Stimulated activated CD8-positive, alpha-beta memory T cell treated with anti-CD3 and anti-CD28 coated beads, Interleukin-4, amount 100 ng/mL, for 24 hours (primary cell): ENCODE data around the gene TTLL6.
"Not testable (repeated sequence)": the region's sequence is repeated elsewhere in the genome, so short reads cannot be mapped to it uniquely, and the experiment has no call there.

ENCODE experiments used
- DNase-seq: peaks from one replicate; pipeline ENCODE4 v3.0.0-alpha.2; 2020; ENCODE audit warnings: low read depth

TTLL6 gene

DNA sequence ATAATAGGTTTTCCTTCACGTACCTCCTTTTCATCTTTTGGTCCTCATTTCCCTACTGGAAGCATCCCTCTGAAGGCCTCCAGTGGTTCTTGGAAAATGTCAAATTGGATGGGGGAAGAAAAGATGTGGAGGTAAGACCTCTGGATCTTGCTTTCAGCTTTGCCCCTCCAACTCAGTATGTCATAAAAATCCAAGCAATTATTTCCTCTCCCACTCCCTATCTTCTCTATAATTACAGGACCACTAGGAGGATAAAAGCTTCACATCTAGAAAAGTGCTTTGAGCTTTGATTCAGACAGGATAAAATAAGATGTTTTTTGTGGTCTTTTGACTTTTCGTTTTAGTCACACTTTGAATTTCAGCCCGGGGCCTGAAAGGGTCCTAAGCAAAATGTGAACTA, 1.7 kb downstream of the TTLL6 start:
- no peak for DNase-seq

DNA sequence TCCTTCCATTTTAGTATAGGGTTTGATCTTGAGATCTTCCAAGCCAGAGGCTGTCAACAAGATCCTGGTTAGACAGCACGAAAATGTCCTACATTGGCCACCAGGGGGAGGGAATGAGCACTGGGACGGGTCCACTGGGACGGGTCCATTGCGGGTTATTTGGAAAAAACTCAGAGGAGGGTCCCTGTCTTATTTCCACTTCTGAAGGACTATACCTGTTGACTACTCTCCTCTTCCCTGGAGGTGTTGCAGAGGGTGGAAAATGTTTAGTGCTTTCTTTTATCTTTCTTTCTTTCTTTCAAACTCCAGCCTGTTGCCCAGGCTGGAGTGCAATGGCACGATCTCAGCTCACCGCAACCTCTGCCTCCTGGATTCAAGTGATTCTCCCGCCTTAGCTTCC, 2.5 kb downstream of the TTLL6 start:
- DNase-seq = peak; percentile 39

DNA sequence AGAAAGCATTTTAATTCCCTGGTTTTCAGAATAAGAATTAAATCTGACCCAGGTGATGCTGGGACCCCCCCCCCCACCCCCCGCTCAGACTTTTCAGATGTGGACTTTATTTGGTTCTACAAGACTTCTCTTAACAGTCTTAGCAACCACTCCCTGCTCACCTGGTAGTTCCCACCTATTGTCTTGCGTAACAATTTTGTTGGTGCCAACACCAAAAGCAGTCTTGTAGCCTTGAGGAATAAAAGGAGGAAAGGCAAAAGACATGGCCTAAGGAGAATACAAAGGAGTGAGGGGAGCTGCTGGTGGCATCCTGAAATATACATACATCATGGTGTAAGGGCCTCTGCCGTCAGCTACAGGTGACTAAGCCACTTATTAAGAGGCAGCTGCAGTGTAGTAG, 5.0 kb downstream of the TTLL6 start:
- no peak for DNase-seq

- no peak for DNase-seq
Observed at GRCh38 chr17:48809182-48809581, 7.8 kb downstream of the TTLL6 start.

GRCh38 chr17:48804936-48805411, 12.1 kb downstream of the TTLL6 start:
- DNase-seq = peak; percentile 58

DNA sequence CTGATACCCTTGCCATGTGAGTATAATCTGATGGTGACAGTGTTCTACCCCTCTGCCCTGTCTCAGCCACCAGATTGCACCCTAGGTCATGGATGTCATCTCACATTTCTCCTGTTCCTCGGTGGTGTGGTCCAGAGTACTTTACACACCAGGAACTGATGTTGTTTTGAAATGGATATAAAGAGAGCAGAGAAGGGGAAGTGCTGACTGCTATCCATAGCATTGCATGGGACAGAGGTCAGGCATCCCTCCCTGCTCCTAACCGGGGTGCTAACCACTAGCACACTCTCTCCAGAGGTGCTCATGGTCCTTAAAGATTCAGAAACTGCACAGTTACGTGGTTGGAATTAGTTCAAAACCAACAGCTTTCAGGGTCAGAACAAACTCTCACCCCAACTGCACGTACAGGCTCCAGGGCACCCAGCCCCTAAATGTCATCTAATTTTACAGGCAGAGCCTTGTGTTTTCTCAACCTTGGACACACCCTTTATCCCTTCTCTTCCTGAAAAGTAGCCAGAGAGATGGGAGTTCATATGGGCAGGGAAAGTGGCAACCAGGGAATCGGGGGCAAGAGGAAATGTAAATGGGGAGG, 16.3 kb downstream of the TTLL6 start:
- no peak for DNase-seq

DNA sequence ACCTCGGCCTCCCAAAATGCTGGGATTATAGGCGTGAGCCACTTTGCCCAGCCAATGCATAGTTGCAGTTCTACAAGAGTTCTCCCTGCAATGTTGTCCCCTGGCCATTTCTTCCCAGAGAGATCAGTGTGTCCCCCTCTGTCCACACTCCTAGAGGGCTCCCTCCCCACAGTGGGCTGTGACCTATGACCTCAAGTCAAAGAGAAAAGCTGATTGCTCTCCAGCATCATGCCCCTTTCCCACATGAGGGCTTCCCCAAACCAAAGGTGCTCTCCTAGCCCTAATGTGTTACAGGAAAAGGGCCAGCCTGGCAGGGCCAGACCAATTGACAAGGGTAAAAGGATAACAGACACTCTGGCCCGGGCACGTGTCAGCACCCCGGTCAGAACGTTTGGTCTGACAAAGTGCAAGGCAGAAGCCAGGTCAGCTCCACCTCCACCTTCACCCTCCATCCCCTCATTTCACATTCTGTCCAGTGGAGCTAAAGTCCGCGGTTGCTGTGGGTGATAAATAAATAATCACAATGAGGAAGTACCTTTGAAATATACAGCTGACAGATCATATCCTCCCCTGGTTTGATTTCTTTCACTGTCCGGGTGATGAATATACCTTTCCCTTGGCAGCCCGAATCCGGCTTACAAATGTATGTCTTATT, 17.8 kb downstream of the TTLL6 start:
- DNase-seq = no peak

DNA sequence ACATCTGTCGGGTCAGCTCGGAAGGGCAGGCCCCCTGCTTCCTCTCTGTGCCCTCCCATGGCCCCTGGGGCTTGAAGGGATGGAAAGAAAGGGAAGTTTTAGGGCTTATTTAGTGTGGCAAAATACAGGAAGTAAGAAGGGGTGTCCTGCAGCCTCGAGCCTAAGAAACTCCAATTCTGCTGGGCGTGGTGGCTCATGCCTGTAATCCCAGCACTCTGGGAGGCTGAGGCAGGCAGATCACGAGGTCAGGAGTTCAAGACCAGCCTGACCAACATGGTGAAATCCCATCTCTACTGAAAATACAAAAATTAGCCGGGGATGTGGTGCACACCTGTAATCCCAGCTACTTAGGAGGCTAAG, 20.9 kb downstream of the TTLL6 start:
- DNase-seq = not testable (repeated sequence)

GRCh38 chr17:48795444-48796162, 21.4 kb downstream of the TTLL6 start:
- no peak for DNase-seq

GRCh38 chr17:48792033-48792798, 24.8 kb downstream of the TTLL6 start:
- DNase-seq = no peak

- no peak for DNase-seq
Observed at GRCh38 chr17:48791128-48792032, 25.6 kb downstream of the TTLL6 start.

GRCh38 chr17:48790607-48791127, 26.4 kb downstream of the TTLL6 start:
- no peak for DNase-seq

GRCh38 chr17:48787828-48788227, 29.2 kb downstream of the TTLL6 start:
- DNase-seq = no peak

- DNase-seq = no peak
Observed at GRCh38 chr17:48779421-48779820, 37.6 kb downstream of the TTLL6 start.

DNA sequence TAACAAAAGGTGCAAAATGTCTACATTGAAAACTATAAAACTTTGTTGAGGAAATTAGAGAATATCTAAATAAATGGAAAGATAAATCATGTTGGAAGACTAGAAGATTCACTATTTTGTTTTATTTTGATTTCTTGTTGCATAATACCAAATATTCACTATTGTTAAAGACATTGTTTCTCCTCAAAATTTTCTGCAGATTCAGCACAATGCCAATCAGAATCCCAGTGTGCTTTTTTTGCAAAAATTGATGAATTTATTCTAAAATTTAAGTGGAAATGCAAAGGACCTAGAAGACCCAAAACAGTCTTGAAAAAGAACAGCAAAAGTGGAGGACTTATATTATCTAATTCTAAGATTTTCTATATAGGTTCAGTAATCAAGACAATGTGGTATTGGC, 40.4 kb downstream of the TTLL6 start:
- no peak for DNase-seq

DNA sequence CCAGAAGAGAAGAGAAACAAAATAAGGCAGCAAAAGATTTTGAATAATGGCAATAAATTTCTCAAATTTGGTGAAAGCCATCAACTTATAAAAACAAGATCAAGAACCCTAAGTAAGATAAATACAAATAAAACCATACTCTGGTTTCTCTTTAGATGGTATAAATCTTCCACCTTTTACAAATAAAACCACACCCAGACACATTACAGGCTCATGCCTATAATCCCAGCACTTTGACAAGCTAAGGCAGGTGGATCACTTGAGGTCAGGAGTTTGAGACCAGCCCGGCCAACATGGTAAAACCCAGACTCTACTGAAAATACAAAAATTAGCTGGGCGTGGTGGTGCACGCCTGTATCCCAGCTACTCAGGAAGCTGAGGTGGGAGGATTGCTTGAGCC, 43.8 kb downstream of the TTLL6 start:
- DNase-seq = no peak

DNA sequence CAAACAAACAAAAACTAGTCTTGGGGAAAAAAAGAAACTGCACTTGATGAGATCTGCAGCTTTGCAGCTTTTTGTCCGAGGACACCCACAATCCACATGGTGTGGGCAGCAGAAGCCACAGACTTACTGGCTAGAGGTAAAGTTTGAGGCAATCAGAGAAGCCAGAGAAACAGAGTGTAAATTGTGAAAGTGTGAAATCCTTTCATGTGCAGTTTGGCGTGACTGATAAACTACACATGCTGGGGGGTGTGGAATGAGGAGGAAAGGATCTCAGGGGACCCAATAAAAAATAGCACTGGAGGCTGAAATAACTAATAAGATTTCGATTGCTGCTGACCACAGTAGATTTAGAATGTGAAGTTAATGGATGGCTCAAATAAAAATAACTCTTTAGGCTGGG, 46.1 kb downstream of the TTLL6 start:
- DNase-seq = no peak

- no peak for DNase-seq
Observed at GRCh38 chr17:48769009-48769675, 47.9 kb downstream of the TTLL6 start.

GRCh38 chr17:48767263-48767774, 49.7 kb downstream of the TTLL6 start:
- no peak for DNase-seq

GRCh38 chr17:48761114-48761513, 55.9 kb downstream of the TTLL6 start:
- DNase-seq = no peak

GRCh38 chr17:48760411-48760810, 56.6 kb downstream of the TTLL6 start:
- no peak for DNase-seq
